ENCODE results near the gene USO1. TPM values are rescaled to one million over a fixed set of nuclear protein-coding genes. Genes with fewer than 3 reads are reported as not detected.
A peak's percentile ranks its signal among the peaks of the same experiment; 100 is the strongest.

The USO1 gene
- total and polyA plus RNA-seq, 2 of the 8 experiments (the other 6 are each of a cell fraction or from before 2014, with no cell fraction given): 57.3 to 198 TPM

GRCh38 chr4:75724066-75724866 is at the start of gene USO1 (continued):
- TF ChIP-seq EP300 (IDR thresholded peaks at IDR 0.05; ENCODE audit: borderline replicate concordance in 1 of 2, low read depth in 2 of 2, low read length in 2 of 2) (no peak), ATF2 (IDR thresholded peaks at IDR 0.05; ENCODE audit: low read length) (peak; percentile 70), POU5F1 (IDR thresholded peaks at IDR 0.05; ENCODE audit: low read depth, low read length) (no peak), CBX8 (IDR thresholded peaks at IDR 0.05; ENCODE audit: borderline replicate concordance, low read depth, low read length) (no peak)
